RWPE1 (cell line): ENCODE results near the gene CTSA.
"Not testable (repeated sequence)": the region's sequence is repeated elsewhere in the genome, so short reads cannot be mapped to it uniquely, and the experiment has no call there.

Experiments
- CTCF ChIA-PET: fragments of 350-600 bp; sonication (Branson Sonifier 250); formaldehyde crosslinking; extraction: SDS; loops from one replicate; lab custom pipeline; 2021; lab: Yijun Ruan, JAX
- POLR2A ChIA-PET: fragments of 400-600 bp; formaldehyde crosslinking; extraction: SDS; loops from one replicate; lab custom pipeline; 2020; ENCODE audit warnings: antibody characterized with exemption; ENCODE audit not compliant: low non-redundant PET; lab: Yijun Ruan, JAX
- DNase-seq: peaks from one replicate; pipeline ENCODE4 v3.0.0; 2012; ENCODE audit warnings: low spot score
- H3K27ac ChIP-seq: fragments of 450-650 bp; 2 replicates; pipeline ENCODE4 v1.5.1; 2017
- CTCF ChIP-seq: fragments of 450-650 bp; conservative IDR thresholded peaks from 2 replicates; pipeline ENCODE4 v1.5.1; 2017; ENCODE audit warnings: low read depth, mild to moderate bottlenecking

Gene CTSA

DNA sequence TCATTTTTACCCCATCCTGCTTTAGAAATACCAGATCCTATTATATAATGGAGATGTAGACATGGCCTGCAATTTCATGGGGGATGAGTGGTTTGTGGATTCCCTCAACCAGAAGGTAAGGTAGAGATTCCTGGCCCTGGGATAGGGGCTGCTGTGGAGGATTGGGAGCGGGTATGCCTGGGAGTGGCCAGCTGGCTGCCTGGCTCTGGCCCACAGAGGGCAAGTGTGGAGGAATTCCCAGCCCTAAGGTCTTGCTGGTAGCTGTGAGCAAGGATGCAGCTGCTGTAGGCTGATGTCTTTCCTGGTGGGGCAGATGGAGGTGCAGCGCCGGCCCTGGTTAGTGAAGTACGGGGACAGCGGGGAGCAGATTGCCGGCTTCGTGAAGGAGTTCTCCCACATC is 6.6 kb downstream of the CTSA start:
- TF ChIP-seq CTCF, result no peak
- no peak for DNase-seq
- CTCF ChIA-PET, result interaction anchor here (0.6 kb wide), 1 partner anchor 861 kb away, joined by 7 read pairs; no protein-coding TSS in a partner anchor
- POLR2A ChIA-PET, result no interaction called here
- H3K27ac ChIP-seq, result peak overlapping the region; percentile 22

- POLR2A ChIA-PET, result no interaction called here
- TF ChIP-seq CTCF, result no peak
- H3K27ac ChIP-seq, result peak overlapping the region; percentile 22
- no peak for DNase-seq
- CTCF ChIA-PET, result interaction anchor here (0.6 kb wide), 1 partner anchor 860 kb away, joined by 7 read pairs; no protein-coding TSS in a partner anchor
Measured at GRCh38 chr20:45898285-45898684, 7.2 kb downstream of the CTSA start.

- CTCF ChIA-PET, result interaction anchor here (0.6 kb wide), 2 partner anchors 9 to 112 kb away, joined by 3 to 4 read pairs; no protein-coding TSS in a partner anchor
Measured at GRCh38 chr20:45899046-45899835, 8.1 kb downstream of the CTSA start.

GRCh38 chr20:45901332-45901731 is 10.2 kb downstream of the CTSA start:
- POLR2A ChIA-PET, H3K27ac ChIP-seq, CTCF ChIA-PET, DNase-seq: not testable (repeated sequence)

More at GRCh38 chr20:45899046-45899835, 8.1 kb downstream of the CTSA start:
- DNase-seq, result no peak
- no peak for TF ChIP-seq CTCF
- no peak overlapping the region for H3K27ac ChIP-seq
- POLR2A ChIA-PET, result no interaction called here

DNA sequence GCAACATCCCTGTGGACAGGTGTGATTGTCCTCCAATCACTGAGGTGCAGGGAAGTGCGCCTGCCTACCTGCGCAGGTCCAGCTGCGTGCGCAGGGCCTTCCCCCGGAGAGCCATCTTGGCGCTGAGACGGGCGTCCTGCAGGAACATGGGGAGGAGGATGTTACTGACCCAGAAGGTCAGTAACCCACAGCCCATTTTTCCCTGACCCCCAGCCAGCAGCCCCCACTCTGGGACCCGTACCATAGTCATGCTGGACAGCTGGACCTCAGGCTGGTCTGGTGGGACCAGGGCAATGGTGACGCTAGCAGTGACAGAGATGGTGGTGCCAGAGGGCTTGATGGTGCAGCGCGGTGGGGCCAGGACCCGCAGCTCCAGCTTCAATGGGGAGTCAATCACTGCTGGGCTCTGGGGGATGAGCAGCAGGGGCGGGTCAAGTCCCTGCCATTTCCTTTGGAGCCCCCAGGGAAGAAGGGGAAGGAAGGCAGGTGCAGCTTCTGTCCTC is 11.1 kb downstream of the CTSA start:
- no peak overlapping the region for H3K27ac ChIP-seq
- ChIA-PET CTCF (interaction anchor here (0.6 to 0.9 kb wide), 3 partner anchors 12 to 792 kb away, joined by 3 to 4 read pairs (median 3); no protein-coding TSS in a partner anchor), POLR2A (interaction anchor here (0.6 to 1.0 kb wide), 2 partner anchors 13 to 680 kb away, joined by 3 read pairs; no protein-coding TSS in a partner anchor)
- no peak for TF ChIP-seq CTCF
- no peak for DNase-seq

DNA sequence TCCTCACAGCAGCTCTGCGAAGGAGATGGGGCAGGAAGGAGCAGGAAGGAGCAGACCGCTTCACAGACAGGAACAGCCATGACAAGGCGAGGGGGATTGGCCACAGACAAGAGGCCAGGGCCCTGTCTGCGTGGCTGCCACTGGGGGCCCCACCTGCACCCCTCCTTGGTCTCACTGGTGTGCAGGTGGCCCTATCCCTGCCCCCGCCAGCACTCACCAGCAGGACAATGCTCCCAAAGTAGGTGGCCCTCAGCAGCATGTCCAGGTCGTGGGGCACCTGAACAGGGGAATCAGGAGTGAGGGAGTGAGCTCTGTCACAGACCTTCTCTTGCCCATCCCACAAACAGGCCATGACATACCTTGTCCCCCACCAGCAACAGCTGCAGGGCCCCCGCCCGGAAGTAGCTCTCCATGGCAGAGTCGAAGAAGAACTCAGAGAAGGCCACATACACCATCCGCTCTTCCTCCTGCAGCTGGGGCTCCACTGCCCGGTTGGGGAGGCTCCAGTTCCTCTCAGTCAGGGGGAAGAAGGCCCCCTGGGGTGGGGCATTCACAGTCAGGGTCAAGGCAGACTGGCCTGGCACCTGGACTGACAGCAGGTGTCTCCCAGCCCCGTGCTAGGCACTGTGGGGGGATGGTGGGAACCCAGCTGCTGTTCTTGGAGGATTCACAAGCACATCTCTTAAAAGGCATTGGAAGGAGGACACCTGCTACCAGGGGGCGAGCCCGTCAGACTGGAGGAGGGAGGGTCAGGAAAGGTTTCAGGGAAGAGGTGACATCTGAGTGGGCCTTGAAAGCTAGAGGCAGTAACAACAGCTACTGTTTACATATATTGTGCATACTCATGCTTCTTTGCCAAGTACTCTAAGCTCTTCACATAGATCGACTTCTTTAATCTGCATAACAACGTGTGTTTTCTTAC is 13.7 kb downstream of the CTSA start:
- CTCF ChIA-PET, result interaction anchor here (1.2 to 1.5 kb wide), 2 partner anchors 16 to 66 kb away, joined by 4 to 5 read pairs; no protein-coding TSS in a partner anchor

More for the DNA sequence above, 13.7 kb downstream of the CTSA start:
- POLR2A ChIA-PET, result interaction anchor here (0.5 to 1.2 kb wide), 2 partner anchors 13 to 744 kb away, joined by 4 to 7 read pairs; no protein-coding TSS in a partner anchor
- H3K27ac ChIP-seq, result peak overlapping the region; percentile 53
- no peak for DNase-seq
- TF ChIP-seq CTCF, result no peak
